Gastrocnemius medialis (tissue), 4 donors: ENCODE data around the gene ENTREP1. TPM values are rescaled to one million over a fixed set of nuclear protein-coding genes. Genes with fewer than 3 reads are reported as not detected.

Experiments
- ATAC-seq, 2 donors: fragments of 150-250 bp; one replicate each; pipeline ENCODE4 v1.9.1; 2016
- DNase-seq, 2 donors: peaks; one replicate each; pipeline ENCODE4 v3.0.0-alpha.2; 2019
- H3K27ac ChIP-seq, 4 donors: fragments of 200-600 bp; sonication (generic); 1 replicate in 1 of 4; 2 replicates in 3 of 4; pipeline ENCODE4 v1.5.1; 2016 to 2018; ENCODE audit warnings: mild to moderate bottlenecking in 2 of 4, moderate library complexity in 1 of 4
- H3K27me3 ChIP-seq, 3 donors: fragments of 200-600 bp; sonication (generic) in 2 of 3; 1 replicate in 1 of 3; 2 replicates in 2 of 3; pipeline versions ENCODE4 v1.5.1 to v1.6.0; 2016 to 2019; ENCODE audit warnings: mild to moderate bottlenecking in 1 of 3, moderate library complexity in 1 of 3
- H3K36me3 ChIP-seq, 2 donors: fragments of 200-600 bp; sonication (generic) in 1 of 2; one replicate each; pipeline ENCODE4 v1.5.1; 2017 to 2018
- H3K4me1 ChIP-seq, 2 donors: fragments of 200-600 bp; sonication (generic) in 1 of 2; one replicate each; pipeline ENCODE4 v1.5.1; 2016 to 2017; ENCODE audit warnings: mild to moderate bottlenecking in 2 of 2
- H3K4me3 ChIP-seq, 4 donors: fragments of 200-600 bp; sonication (generic) in 3 of 4; 1 replicate in 1 of 4; 2 replicates in 3 of 4; pipeline ENCODE4 v1.5.1; 2016 to 2019; ENCODE audit warnings: mild to moderate bottlenecking in 2 of 4
- H3K9me3 ChIP-seq, 3 donors: fragments of 200-600 bp; sonication (generic) in 2 of 3; 1 replicate in 1 of 3; 2 replicates in 2 of 3; pipeline ENCODE4 v1.5.1; 2016 to 2019
- POLR2A ChIP-seq, 2 donors: fragments of 450-650 bp; IDR thresholded peaks; one replicate each; pipeline ENCODE4 v1.6.1; 2017; ENCODE audit warnings: antibody characterized with exemption in 2 of 2, mild to moderate bottlenecking in 2 of 2, moderate library complexity in 2 of 2
- in situ Hi-C, 4 donors: fragments of 200-750 bp; cut with MboI; loops; one replicate each; pipeline versions ENCODE4 v1.15.0 to v1.8.0; 2017; ENCODE audit warnings: low sequenced_read_pairs in 4 of 4
- intact Hi-C: fragments of 100-400 bp; cut with DNase I; formaldehyde crosslinking; loops from one replicate; pipeline ENCODE4 v1.15.1; 2023; ENCODE audit warnings: low total_unique reads
- total RNA-seq, 4 donors: library from RNA; depleted of rRNA; stranded (reverse); fragments of >200 nt; gene quantifications; one replicate each; pipeline versions ENCODE4 v1.1.0 to v1.2.3, GENCODE V29; 2016
- TF ChIP-seq, protein P1 (sequence below), 5 experiments: fragments of 450-650 bp in 3 of 5; fragments of 200-600 bp in 2 of 5; sonication (generic) in 2 of 5; IDR thresholded peaks in 4 of 5; conservative IDR thresholded peaks in 1 of 5; 1 replicate in 4 of 5; 2 replicates in 1 of 5; pipeline ENCODE4 v1.5.1; 2016 to 2019; ENCODE audit warnings: antibody characterized with exemption in 5 of 5, mild to moderate bottlenecking in 3 of 5, moderate library complexity in 3 of 5

The ENTREP1 gene, protein sequence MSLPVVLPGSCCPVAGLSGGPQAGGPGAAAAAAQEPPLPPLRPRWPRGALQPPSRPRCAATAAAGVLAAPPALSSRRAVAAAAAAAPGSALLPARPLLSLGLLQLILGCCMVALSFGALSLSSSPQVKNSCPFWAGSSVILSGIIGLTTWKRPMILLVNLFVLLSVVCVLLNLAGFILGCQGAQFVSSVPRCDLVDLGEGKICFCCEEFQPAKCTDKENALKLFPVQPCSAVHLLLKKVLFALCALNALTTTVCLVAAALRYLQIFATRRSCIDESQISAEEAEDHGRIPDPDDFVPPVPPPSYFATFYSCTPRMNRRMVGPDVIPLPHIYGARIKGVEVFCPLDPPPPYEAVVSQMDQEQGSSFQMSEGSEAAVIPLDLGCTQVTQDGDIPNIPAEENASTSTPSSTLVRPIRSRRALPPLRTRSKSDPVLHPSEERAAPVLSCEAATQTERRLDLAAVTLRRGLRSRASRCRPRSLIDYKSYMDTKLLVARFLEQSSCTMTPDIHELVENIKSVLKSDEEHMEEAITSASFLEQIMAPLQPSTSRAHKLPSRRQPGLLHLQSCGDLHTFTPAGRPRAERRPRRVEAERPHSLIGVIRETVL
- total RNA-seq, result 10 to 100 TPM; 10.8 to 26.8 (median 17.1) TPM

DNA sequence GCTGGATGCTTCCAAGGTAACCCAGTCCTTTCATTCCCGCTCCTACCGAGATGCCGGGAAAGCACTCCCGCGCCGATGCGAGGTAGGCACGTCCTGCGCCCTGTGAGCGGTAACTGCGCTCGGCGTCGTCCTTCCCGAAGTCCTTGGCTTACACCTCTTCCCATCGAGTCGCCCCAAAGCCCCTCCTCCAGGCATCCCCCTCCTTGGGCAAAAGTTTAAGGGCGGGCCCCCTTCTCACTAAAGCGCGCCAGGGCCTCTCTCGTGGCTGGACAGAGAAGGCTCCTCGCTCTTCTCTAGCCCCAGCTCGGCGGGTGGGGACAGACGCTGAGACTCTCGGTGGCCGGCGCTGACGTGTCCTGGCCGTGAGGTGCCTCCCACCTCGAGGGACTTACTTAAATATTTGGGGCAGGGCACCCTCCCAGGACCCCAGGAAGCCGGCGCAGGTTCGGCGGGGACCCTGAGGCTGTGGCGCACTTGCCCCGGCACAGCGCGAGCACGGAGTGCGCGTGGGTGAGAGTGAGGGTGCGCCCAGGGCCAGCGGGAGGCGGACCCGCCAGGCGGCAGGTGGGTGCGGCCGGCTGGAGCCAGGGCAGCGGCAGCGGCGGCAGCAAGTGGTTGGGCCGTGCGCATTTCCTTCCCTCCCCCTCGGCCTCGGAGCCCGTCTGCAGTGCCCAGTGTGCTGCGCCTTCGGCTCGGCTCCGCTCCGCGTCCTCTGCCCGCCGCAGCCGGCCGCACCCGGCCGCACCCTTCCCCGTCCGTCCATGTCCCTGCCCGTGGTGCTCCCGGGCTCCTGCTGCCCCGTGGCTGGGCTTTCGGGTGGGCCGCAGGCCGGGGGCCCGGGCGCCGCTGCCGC, at the start of gene ENTREP1:
ENTREP1 (plus strand) TSS at position 667 of the 853 bp plus-strand sequence; CDS start at position 762, 95 bp downstream.
- Histone ChIP-seq H3K27ac (peak within 1 kb of the TSS; percentile 84 to 98 (median 96)), H3K9me3 (no peaks in the 10 kb centered on the region), H3K4me3 (peak within 1 kb of the TSS; percentile 64 to 81 (median 79)), H3K4me1 (peaks cover 33 to 35% of the 10 kb centered on the region in 2 donors), H3K27me3 (no peaks in the 10 kb centered on the region), H3K36me3 (no peaks in the 10 kb centered on the region)
- in situ Hi-C loops (loop anchor here in 3 of 4 donors (10.0 to 25.0 kb wide), 4 partner anchors 60 to 213 kb away; no protein-coding TSS in a partner anchor), intact Hi-C loops (loop anchor here (2.0 to 10.0 kb wide), 6 partner anchors 50 to 1280 kb away; no protein-coding TSS in a partner anchor)
- TF ChIP-seq, protein P1, sequence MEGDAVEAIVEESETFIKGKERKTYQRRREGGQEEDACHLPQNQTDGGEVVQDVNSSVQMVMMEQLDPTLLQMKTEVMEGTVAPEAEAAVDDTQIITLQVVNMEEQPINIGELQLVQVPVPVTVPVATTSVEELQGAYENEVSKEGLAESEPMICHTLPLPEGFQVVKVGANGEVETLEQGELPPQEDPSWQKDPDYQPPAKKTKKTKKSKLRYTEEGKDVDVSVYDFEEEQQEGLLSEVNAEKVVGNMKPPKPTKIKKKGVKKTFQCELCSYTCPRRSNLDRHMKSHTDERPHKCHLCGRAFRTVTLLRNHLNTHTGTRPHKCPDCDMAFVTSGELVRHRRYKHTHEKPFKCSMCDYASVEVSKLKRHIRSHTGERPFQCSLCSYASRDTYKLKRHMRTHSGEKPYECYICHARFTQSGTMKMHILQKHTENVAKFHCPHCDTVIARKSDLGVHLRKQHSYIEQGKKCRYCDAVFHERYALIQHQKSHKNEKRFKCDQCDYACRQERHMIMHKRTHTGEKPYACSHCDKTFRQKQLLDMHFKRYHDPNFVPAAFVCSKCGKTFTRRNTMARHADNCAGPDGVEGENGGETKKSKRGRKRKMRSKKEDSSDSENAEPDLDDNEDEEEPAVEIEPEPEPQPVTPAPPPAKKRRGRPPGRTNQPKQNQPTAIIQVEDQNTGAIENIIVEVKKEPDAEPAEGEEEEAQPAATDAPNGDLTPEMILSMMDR (IDR thresholded peaks at IDR 0.05 in 4 of 5, conservative IDR thresholded peaks at IDR 0.05 in 1 of 5), result peak; percentile 16 to 43 (median 29)
- TF ChIP-seq POLR2A (IDR thresholded peaks at IDR 0.05), result peak; percentile 78 to 82
- DNase-seq (peak; percentile 70 to 79), ATAC-seq (peak; percentile 80 to 82)

DNA sequence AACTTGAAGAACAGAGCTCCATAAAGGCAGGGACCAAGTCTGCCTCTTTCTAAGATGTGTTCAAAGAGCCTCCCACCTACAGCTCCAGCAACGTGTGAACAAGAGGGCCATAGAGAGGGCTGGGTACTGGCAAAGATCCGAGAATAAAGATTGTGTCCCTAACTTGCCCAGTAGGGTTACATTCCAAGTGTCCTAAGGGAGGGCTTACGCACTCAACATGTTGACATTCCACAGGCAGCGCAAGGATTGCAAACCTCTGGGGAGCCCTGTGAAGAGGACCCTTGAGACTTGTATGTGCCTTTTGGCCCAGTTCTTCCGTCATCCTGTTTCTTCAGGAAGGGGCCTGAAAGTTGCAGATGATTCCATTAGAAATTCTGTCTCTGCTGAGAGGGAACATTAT, 48.2 kb upstream of the ENTREP1 start:
- H3K27ac ChIP-seq, result peak overlapping the region; percentile 33 to 53 (median 46)
- in situ Hi-C loops, result no loop called here

DNA sequence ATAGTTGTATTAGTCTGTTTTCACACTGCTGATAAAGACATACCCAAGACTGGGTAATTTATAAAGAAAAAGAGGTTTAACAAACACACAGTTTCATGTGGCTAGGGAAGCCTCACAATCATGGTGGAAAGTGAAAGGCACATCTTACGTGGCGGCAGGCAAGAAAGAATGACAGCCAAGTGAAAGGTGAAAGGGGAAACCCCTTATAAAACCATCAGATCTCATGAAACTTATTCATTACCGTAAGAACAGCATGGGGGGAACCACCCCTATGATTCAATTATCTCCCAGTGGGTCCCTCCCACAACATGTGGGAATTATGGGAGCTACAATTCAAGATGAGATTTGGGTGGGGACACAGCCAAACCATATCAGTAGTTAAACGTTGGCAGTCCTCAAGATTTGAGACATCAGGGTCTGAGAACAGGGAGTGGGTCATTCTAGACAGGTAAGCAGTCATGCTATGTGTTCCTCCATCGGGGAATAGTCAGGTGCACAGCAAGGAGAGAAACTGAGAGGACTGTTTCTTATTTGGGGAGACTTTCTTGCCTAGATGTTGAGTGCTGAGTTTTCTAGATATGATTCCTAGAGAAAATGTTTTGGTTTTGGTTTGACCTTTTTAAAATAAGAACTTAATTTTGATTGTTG, 45.8 kb upstream of the ENTREP1 start:
- Histone ChIP-seq H3K36me3 (no peaks in the 10 kb centered on the region), H3K27ac (no peak overlapping the region), H3K9me3 (no peaks in the 10 kb centered on the region), H3K27me3 (no peaks in the 10 kb centered on the region), H3K4me1 (no peaks in the 10 kb centered on the region), H3K4me3 (no peak overlapping the region)
- TF ChIP-seq, protein P1 (IDR thresholded peaks at IDR 0.05 in 4 of 5, conservative IDR thresholded peaks at IDR 0.05 in 1 of 5), result no peak
- no peak for TF ChIP-seq POLR2A (IDR thresholded peaks at IDR 0.05)
- no peak for ATAC-seq
- DNase-seq, result no peak
- intact Hi-C loops, result loop anchor here (10.0 kb wide), 3 partner anchors 46 to 116 kb away; partner anchors contain the start of gene ENTREP1
- in situ Hi-C loops, result no loop called here

More for the DNA sequence above, 48.2 kb upstream of the ENTREP1 start:
- H3K36me3 ChIP-seq, result no peaks in the 10 kb centered on the region
- H3K4me3 ChIP-seq, result no peak overlapping the region
- no peaks in the 10 kb centered on the region for H3K9me3 ChIP-seq
- no peak for TF ChIP-seq POLR2A (IDR thresholded peaks at IDR 0.05)
- TF ChIP-seq, protein P1 (IDR thresholded peaks at IDR 0.05 in 4 of 5, conservative IDR thresholded peaks at IDR 0.05 in 1 of 5), result no peak
- DNase-seq (peak in 1 of 2 donors; percentile 20), ATAC-seq (peak; percentile 5 to 43)
- H3K27me3 ChIP-seq, result no peaks in the 10 kb centered on the region
- peaks cover 11 to 18% of the 10 kb centered on the region in 2 donors for H3K4me1 ChIP-seq
- intact Hi-C loops, result loop anchor here (10.0 kb wide), 3 partner anchors 48 to 118 kb away; partner anchors contain the start of gene ENTREP1

DNA sequence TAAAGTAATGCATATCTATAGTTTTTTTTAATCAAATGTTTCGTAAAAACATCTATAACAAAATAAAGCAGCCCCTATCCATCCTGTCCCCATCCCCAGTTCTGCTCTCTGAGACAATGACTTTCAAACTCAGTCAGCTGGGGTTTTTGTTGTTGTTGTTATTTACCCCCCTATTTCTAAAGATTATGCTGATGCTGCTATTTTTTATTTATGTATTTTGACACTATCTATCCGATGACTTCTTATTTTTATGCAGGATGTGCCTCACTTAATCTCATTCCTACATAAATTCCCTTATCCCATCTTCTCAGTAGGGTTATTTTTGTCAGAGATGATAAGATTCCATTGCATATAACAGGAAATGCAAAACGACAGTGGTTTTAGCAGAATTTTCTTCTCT, 45.3 kb upstream of the ENTREP1 start:
- H3K27ac ChIP-seq, result no peak overlapping the region
- intact Hi-C loops (loop anchor here (10.0 kb wide), 3 partner anchors 45 to 115 kb away; partner anchors contain the start of gene ENTREP1), in situ Hi-C loops (no loop called here)
- no peak for ATAC-seq
- H3K27me3 ChIP-seq, result no peaks in the 10 kb centered on the region
- H3K4me3 ChIP-seq, result no peak overlapping the region
- DNase-seq, result no peak
- no peaks in the 10 kb centered on the region for H3K9me3 ChIP-seq
- no peaks in the 10 kb centered on the region for H3K4me1 ChIP-seq
- no peaks in the 10 kb centered on the region for H3K36me3 ChIP-seq
- TF ChIP-seq, protein P1 (IDR thresholded peaks at IDR 0.05 in 4 of 5, conservative IDR thresholded peaks at IDR 0.05 in 1 of 5), result no peak
- TF ChIP-seq POLR2A (IDR thresholded peaks at IDR 0.05), result no peak
